Activated CD4-positive, alpha-beta T cell treated with anti-CD3 and anti-CD28 coated beads for 48 hours (primary cell): ENCODE results near the gene COA6.

Source experiments
- DNase-seq: peaks from one replicate; pipeline ENCODE4 v3.0.0-alpha.2; 2020

Gene COA6

GRCh38 chr1:234413990-234414389, 40.7 kb downstream of the COA6 start:
- no peak for DNase-seq

- DNase-seq: no peak
These were observed 54.8 kb downstream of the COA6 start for GRCh38 chr1:234427950-234428646.

GRCh38 chr1:234429434-234429806, 56.2 kb downstream of the COA6 start:
- no peak for DNase-seq

- DNase-seq: no peak
These were observed 57.4 kb downstream of the COA6 start for GRCh38 chr1:234430691-234431090.

- no peak for DNase-seq
These were observed 58.0 kb downstream of the COA6 start for GRCh38 chr1:234431255-234431654.

- DNase-seq: no peak
These were observed 60.5 kb downstream of the COA6 start for GRCh38 chr1:234433563-234434285.
